Measurements from ENCODE around the gene HMCN2. TPM values are rescaled to one million over a fixed set of nuclear protein-coding genes. Genes with fewer than 3 reads are reported as not detected.

Gene HMCN2
- total RNA-seq, 1 experiment from 2014 or later = not detected

DNA sequence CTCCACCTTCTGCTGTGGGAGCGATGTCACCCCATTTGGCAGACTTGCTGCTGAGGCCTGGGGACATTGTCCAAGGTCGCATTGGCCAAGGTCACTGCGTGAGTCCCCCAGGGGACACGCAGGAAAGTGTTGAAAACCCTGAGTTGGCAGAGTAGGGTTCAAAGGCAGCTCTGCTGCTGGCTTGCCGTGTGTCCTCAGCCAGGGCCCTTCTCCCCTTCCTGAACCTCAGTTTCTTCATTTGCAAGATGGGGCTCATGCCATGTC is 193.2 kb downstream of the HMCN2 start:
- DNase-seq (ENCODE audit: unreplicated experiment) = no peak
- no peaks in the 10 kb centered on the region for H3K27me3 Mint-ChIP-seq (ENCODE audit: insufficient read depth, unreplicated experiment)
- no peak overlapping the region for H3K4me3 Mint-ChIP-seq (ENCODE audit: unreplicated experiment)
- intact Hi-C loops (cut with micrococcal nuclease) = no loop called here
- POLR2A ChIA-PET = no interaction called here
- no peaks in the 10 kb centered on the region for H3K9me3 Mint-ChIP-seq (ENCODE audit: unreplicated experiment)
- H3K27ac Mint-ChIP-seq (ENCODE audit: low read depth, unreplicated experiment) = peak overlapping the region; percentile 64
- TF ChIP-seq, protein P1, sequence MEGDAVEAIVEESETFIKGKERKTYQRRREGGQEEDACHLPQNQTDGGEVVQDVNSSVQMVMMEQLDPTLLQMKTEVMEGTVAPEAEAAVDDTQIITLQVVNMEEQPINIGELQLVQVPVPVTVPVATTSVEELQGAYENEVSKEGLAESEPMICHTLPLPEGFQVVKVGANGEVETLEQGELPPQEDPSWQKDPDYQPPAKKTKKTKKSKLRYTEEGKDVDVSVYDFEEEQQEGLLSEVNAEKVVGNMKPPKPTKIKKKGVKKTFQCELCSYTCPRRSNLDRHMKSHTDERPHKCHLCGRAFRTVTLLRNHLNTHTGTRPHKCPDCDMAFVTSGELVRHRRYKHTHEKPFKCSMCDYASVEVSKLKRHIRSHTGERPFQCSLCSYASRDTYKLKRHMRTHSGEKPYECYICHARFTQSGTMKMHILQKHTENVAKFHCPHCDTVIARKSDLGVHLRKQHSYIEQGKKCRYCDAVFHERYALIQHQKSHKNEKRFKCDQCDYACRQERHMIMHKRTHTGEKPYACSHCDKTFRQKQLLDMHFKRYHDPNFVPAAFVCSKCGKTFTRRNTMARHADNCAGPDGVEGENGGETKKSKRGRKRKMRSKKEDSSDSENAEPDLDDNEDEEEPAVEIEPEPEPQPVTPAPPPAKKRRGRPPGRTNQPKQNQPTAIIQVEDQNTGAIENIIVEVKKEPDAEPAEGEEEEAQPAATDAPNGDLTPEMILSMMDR (IDR thresholded peaks at IDR 0.05; ENCODE audit: unreplicated experiment) = no peak
- no peaks in the 10 kb centered on the region for H3K4me1 Mint-ChIP-seq (ENCODE audit: insufficient read depth, unreplicated experiment)
- CTCF ChIA-PET = interaction anchor here (0.9 to 10.9 kb wide), 3 partner anchors 11 to 225 kb away, joined by 3 to 80 read pairs (median 4); no protein-coding TSS in a partner anchor
- peaks cover 27% of the 10 kb centered on the region for H3K36me3 Mint-ChIP-seq (ENCODE audit: insufficient read depth, unreplicated experiment)
- no TSS peak for BruUV-seq (replicated peaks)

DNA sequence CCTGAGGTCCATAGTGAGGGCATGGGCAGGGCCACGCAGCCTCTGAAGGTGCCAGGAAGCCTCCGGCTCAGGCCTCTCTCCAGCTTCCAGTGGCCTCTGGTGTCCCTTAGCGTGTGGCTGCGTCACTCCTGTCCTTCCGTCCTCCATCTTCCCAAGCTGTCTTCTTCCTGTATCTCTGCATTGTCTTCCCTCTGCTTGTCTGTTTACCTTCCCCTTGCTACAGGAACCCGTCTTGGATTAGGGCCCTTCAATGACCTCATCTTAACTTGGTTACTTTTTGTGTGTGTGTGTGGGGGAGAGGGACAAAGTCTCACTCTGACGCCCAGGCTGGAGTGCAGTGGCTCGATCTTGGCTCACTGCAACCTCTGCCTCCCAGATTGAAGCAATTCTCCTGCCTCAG is 193.6 kb downstream of the HMCN2 start:
- CTCF ChIA-PET = interaction anchor here (0.9 to 10.9 kb wide), 4 partner anchors 11 to 224 kb away, joined by 3 to 80 read pairs (median 8); no protein-coding TSS in a partner anchor
- no peak for DNase-seq (ENCODE audit: unreplicated experiment)
- H3K27ac Mint-ChIP-seq (ENCODE audit: low read depth, unreplicated experiment) = peak overlapping the region; percentile 64
- intact Hi-C loops (cut with micrococcal nuclease) = no loop called here
- TF ChIP-seq, protein P1 (IDR thresholded peaks at IDR 0.05; ENCODE audit: unreplicated experiment) = no peak
- POLR2A ChIA-PET = interaction anchor here (1.7 kb wide), 1 partner anchor 223 kb away, joined by 5 read pairs; no protein-coding TSS in a partner anchor
- H3K4me1 Mint-ChIP-seq (ENCODE audit: insufficient read depth, unreplicated experiment) = no peaks in the 10 kb centered on the region
- no peak overlapping the region for H3K4me3 Mint-ChIP-seq (ENCODE audit: unreplicated experiment)
- H3K36me3 Mint-ChIP-seq (ENCODE audit: insufficient read depth, unreplicated experiment) = peaks cover 27% of the 10 kb centered on the region
- BruUV-seq (replicated peaks) = no TSS peak
- no peaks in the 10 kb centered on the region for H3K27me3 Mint-ChIP-seq (ENCODE audit: insufficient read depth, unreplicated experiment)
- H3K9me3 Mint-ChIP-seq (ENCODE audit: unreplicated experiment) = no peaks in the 10 kb centered on the region

DNA sequence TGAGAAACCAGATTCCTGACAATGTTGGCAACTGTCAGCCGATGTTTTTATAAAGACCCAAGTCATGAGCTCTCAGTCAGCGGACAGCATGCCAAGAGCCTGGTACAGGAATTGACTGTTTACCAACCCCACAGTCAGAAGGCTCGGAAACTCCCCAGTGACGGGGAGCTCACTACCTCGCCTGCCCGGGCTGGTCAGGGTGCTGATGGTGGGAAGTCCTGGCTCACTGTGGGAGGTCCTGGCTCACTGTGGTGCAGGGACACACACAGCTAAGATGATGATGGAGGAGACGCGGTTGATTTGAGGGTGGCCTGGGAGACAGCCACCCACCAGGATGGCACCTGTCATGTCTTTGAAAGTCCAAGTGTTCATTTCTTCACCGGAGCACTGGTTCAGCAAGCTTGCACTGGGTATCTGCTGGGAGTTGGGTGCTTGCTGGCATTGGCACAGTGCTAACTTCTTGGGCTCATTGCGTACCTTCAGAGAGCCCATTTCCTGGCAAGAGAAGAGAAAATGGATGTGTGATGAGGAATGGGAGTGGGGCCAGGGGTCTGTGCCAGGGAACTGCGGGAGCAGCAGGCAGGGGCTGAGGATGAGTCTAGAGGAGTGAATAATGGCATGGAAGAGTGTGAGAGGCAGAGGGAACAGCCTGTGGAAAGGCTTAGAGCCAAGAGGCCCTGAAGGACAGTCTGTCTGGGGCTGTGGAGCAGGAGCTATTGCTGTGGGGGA is 194.5 kb downstream of the HMCN2 start:
- Mint-ChIP-seq H3K27ac (ENCODE audit: low read depth, unreplicated experiment) (no peak overlapping the region), H3K27me3 (ENCODE audit: insufficient read depth, unreplicated experiment) (no peaks in the 10 kb centered on the region), H3K4me3 (ENCODE audit: unreplicated experiment) (no peak overlapping the region), H3K9me3 (ENCODE audit: unreplicated experiment) (no peaks in the 10 kb centered on the region), H3K4me1 (ENCODE audit: insufficient read depth, unreplicated experiment) (no peaks in the 10 kb centered on the region), H3K36me3 (ENCODE audit: insufficient read depth, unreplicated experiment) (peaks cover 34% of the 10 kb centered on the region)
- POLR2A ChIA-PET = interaction anchor here (1.1 to 1.7 kb wide), 4 partner anchors 8 to 233 kb away, joined by 3 to 5 read pairs (median 4); partner anchors contain the start of gene EXOSC2
- TF ChIP-seq, protein P1 (IDR thresholded peaks at IDR 0.05; ENCODE audit: unreplicated experiment) = no peak
- DNase-seq (ENCODE audit: unreplicated experiment) = no peak
- intact Hi-C loops (cut with micrococcal nuclease) = no loop called here
- CTCF ChIA-PET = interaction anchor here (0.6 to 10.9 kb wide), 17 partner anchors 10 to 623 kb away, joined by 3 to 80 read pairs (median 3); partner anchors contain the start of gene FUBP3
- no TSS peak for BruUV-seq (replicated peaks)

DNA sequence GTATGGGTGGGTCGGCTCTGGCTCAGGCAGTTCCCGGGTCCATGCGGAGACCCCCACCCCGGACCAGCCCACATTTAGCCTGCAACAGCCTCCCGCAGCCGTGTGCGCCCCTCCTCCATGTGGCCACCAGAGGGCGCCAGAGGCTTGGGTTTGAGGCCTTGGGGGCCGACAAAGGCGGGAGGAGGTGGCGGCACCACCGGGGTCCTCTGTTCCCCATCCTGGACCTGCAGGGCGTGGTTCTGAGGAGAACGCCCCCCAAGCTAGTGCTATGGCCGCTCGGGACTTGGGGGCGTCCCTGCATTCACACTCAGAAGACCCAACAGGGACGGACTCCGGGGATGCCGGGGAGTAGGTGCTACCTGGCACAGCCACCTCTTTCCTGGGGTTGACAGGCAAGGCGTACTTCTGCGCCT is 195.7 kb downstream of the HMCN2 start:
- H3K9me3 Mint-ChIP-seq (ENCODE audit: unreplicated experiment) = no peaks in the 10 kb centered on the region
- CTCF ChIA-PET = interaction anchor here (0.6 to 10.9 kb wide), 11 partner anchors 9 to 624 kb away, joined by 3 to 80 read pairs (median 3); no protein-coding TSS in a partner anchor
- peak; percentile 57 for DNase-seq (ENCODE audit: unreplicated experiment)

More for the DNA sequence above, 195.7 kb downstream of the HMCN2 start:
- Mint-ChIP-seq H3K4me3 (ENCODE audit: unreplicated experiment) (no peak overlapping the region), H3K27ac (ENCODE audit: low read depth, unreplicated experiment) (no peak overlapping the region), H3K27me3 (ENCODE audit: insufficient read depth, unreplicated experiment) (no peaks in the 10 kb centered on the region), H3K36me3 (ENCODE audit: insufficient read depth, unreplicated experiment) (peaks cover 41% of the 10 kb centered on the region), H3K4me1 (ENCODE audit: insufficient read depth, unreplicated experiment) (no peaks in the 10 kb centered on the region)
- intact Hi-C loops (cut with micrococcal nuclease) = loop anchor here (1.0 kb wide), 1 partner anchor 221 kb away; no protein-coding TSS in a partner anchor
- TF ChIP-seq, protein P1 (IDR thresholded peaks at IDR 0.05; ENCODE audit: unreplicated experiment) = peak; percentile 88
- POLR2A ChIA-PET = interaction anchor here (0.6 to 1.5 kb wide), 3 partner anchors 9 to 232 kb away, joined by 3 to 4 read pairs (median 4); partner anchors contain the start of gene EXOSC2
- no TSS peak for BruUV-seq (replicated peaks)
